ENCODE results near the gene MICAL3. TPM values are rescaled to one million over a fixed set of nuclear protein-coding genes. Genes with fewer than 3 reads are reported as not detected.
A peak's percentile ranks its signal among the peaks of the same experiment; 100 is the strongest.

The MICAL3 gene
- total and polyA plus RNA-seq, 9 of the 15 experiments (the other 6 are each of a cell fraction or from before 2014, with no cell fraction given) = 0.53 to 32.1 (median 12.3) TPM

DNA sequence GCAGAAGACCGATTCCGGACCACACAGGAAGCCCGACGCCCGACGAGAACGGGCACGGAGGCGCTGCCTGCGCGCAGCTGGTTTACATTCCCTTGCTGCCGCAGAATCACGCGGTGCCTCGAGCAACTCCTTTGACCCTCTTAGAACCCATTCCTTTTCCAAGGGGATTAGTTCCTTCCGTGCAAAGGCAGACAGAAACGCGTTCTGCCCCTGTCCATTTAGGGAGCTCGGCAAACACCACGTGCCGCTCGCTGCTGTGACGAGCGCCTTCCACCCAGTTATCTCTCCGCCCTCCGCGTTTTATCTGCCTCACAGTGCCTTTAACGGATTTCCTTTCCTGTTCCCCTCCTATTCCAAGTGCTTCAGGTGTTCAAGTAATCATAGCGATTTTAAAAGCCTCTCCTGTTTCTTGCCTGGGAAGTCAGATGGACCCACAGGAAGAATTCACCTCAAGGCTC, 24.1 kb upstream of the MICAL3 start (continued):
- TF ChIP-seq REST (IDR thresholded peaks at IDR 0.05; ENCODE audit: borderline replicate concordance) = peak; percentile 32; the same call in 1 of the 2 replicates
- no peak for TF ChIP-seq REST (CRISPR knock-in tag; IDR thresholded peaks at IDR 0.05; ENCODE audit: low read depth)
- no peak for TF ChIP-seq SRSF7 (optimal IDR thresholded peaks at IDR 0.05; ENCODE audit: low read depth, low read length)
- TF ChIP-seq TEAD1 (CRISPR knock-in tag; IDR thresholded peaks at IDR 0.05) = no peak
- no peak for TF ChIP-seq RBM22 (IDR thresholded peaks at IDR 0.05; ENCODE audit: low read depth, low read length, poor library complexity, severe bottlenecking)
- no peak for TF ChIP-seq NFATC3 (IDR thresholded peaks at IDR 0.05)
- TF ChIP-seq SNAPC5 (CRISPR knock-in tag; IDR thresholded peaks at IDR 0.05) = no peak
- TF ChIP-seq HDAC8 (tag; IDR thresholded peaks at IDR 0.05) = no peak
- TF ChIP-seq CSDE1 (IDR thresholded peaks at IDR 0.05) = no peak
- no peak for TF ChIP-seq ESRRB (CRISPR knock-in tag; IDR thresholded peaks at IDR 0.05; ENCODE audit: borderline replicate concordance)
- TF ChIP-seq CBFA2T2 (conservative IDR thresholded peaks at IDR 0.05) = no peak
- TF ChIP-seq ZC3H11A (IDR thresholded peaks at IDR 0.05; ENCODE audit: low read depth, low read length) = no peak
- TF ChIP-seq ESRRA (IDR thresholded peaks at IDR 0.05; ENCODE audit: borderline replicate concordance, low read depth) = no peak
- no peak for TF ChIP-seq ZNF444 (CRISPR knock-in tag; IDR thresholded peaks at IDR 0.05)
- TF ChIP-seq, protein P1, sequence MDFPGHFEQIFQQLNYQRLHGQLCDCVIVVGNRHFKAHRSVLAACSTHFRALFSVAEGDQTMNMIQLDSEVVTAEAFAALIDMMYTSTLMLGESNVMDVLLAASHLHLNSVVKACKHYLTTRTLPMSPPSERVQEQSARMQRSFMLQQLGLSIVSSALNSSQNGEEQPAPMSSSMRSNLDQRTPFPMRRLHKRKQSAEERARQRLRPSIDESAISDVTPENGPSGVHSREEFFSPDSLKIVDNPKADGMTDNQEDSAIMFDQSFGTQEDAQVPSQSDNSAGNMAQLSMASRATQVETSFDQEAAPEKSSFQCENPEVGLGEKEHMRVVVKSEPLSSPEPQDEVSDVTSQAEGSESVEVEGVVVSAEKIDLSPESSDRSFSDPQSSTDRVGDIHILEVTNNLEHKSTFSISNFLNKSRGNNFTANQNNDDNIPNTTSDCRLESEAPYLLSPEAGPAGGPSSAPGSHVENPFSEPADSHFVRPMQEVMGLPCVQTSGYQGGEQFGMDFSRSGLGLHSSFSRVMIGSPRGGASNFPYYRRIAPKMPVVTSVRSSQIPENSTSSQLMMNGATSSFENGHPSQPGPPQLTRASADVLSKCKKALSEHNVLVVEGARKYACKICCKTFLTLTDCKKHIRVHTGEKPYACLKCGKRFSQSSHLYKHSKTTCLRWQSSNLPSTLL (IDR thresholded peaks at IDR 0.05) = no peak
- TF ChIP-seq SMARCA4 (IDR thresholded peaks at IDR 0.05) = no peak
- TF ChIP-seq SUPT5H (IDR thresholded peaks at IDR 0.05) = no peak
- TF ChIP-seq NFIX (CRISPR knock-in tag; IDR thresholded peaks at IDR 0.05; ENCODE audit: low read depth) = no peak

All from K562 (cell line).